ENCODE data around the gene OTUB2.

The OTUB2 gene

DNA sequence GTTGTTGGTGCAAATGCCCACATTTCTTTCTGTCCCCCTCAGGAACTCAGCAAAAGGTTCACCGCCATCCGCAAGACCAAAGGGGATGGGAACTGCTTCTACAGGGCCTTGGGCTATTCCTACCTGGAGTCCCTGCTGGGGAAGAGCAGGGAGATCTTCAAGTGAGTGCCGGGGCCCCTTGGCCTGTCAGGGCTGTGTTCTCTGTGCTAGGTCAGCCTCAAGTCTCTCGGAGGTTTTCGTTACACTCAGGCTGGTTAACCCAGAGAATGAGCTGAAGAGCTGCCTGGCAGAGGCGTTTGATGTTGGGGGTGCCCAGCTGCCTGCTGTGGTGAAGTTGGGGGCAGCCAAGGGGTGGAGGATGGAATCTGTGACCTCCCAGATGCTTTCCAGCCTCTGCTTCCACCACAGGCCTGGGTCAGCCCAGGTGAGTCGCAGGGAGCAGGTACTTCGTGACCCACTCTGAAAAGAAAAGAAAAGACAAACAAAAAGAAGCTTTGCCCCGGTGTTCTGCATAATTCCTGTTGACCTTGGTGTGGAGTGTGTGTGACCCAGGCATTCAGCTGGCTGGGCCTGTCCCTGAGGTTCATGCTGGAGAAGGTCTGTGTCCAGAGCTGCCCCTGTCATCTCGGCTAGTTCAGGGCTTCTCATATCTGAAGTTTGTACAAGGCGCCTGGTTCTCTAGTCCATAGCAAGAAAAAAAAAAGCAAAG lies 12.9 kb downstream of the OTUB2 start:
- Histone ChIP-seq H3K4me1 (ENCODE audit: control insufficient read depth in 2 of 2, insufficient read depth in 2 of 2, low read length in 2 of 2) (no peaks in the 10 kb centered on the region), H3K27me3 (ENCODE audit: control insufficient read depth in 2 of 2, insufficient read depth in 2 of 2, low read length in 2 of 2) (no peaks in the 10 kb centered on the region), H3K9me3 (ENCODE audit: control insufficient read depth in 2 of 2, low read length in 2 of 2) (no peaks in the 10 kb centered on the region), H3K27ac (ENCODE audit: low read depth in 2 of 2, low read length in 2 of 2) (no peak overlapping the region), H3K4me3 (ENCODE audit: low read length in 2 of 2) (no peak overlapping the region), H3K9ac (ENCODE audit: low read depth in 1 of 2, low read length in 2 of 2) (no peak overlapping the region), H3K36me3 (ENCODE audit: control insufficient read depth in 2 of 2, insufficient read depth in 2 of 2, low read length in 2 of 2) (peaks cover 0 to 3% of the 10 kb centered on the region in 2 donors)

DNA sequence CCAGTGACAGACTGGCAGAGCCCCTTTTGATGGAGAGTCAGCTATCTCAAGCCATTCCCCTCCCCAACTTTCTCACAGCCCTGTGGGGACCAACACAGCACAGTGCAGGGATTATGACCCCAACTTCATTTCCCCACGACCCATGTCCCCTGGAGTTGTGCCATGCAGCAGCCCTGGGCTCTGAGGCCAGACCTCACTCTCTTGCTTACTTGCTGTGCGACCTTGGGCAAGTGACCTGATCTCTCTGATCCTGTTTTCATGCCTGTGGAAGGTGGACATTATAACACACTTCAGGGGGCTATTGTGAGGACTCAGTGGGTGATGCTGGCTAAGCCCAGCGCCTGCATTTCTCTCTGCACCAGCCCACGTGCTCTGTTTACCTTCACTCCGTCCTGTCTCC lies 14.1 kb downstream of the OTUB2 start:
- Histone ChIP-seq H3K4me3 (ENCODE audit: low read length in 2 of 2) (no peak overlapping the region), H3K9ac (ENCODE audit: low read depth in 1 of 2, low read length in 2 of 2) (no peak overlapping the region), H3K27me3 (ENCODE audit: control insufficient read depth in 2 of 2, insufficient read depth in 2 of 2, low read length in 2 of 2) (no peaks in the 10 kb centered on the region), H3K36me3 (ENCODE audit: control insufficient read depth in 2 of 2, insufficient read depth in 2 of 2, low read length in 2 of 2) (peaks cover 5 to 12% of the 10 kb centered on the region in 2 donors), H3K9me3 (ENCODE audit: control insufficient read depth in 2 of 2, low read length in 2 of 2) (no peaks in the 10 kb centered on the region), H3K27ac (ENCODE audit: low read depth in 2 of 2, low read length in 2 of 2) (no peak overlapping the region), H3K4me1 (ENCODE audit: control insufficient read depth in 2 of 2, insufficient read depth in 2 of 2, low read length in 2 of 2) (no peaks in the 10 kb centered on the region)

DNA sequence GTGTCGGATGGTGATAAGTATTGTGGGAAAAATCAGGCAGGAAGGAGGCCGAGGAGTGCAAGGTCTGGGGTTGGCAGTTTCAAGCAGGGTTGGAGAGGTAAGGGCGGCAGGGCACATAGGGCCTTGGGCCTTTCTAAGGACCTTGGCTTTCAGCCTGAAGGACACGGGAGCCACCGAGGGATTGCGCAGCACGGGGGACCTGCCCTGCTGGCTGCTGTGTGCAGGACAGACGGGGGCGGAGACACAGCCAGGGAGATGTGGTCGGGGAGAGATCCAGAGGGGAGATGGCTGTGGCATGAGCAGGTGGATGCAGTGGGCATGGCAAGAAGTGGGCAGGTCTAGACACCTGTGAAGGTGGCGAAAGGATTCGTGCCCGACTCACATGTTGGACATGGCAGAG lies 14.7 kb downstream of the OTUB2 start:
- Histone ChIP-seq H3K9ac (ENCODE audit: low read depth in 1 of 2, low read length in 2 of 2) (no peak overlapping the region), H3K4me1 (ENCODE audit: control insufficient read depth in 2 of 2, insufficient read depth in 2 of 2, low read length in 2 of 2) (no peaks in the 10 kb centered on the region), H3K9me3 (ENCODE audit: control insufficient read depth in 2 of 2, low read length in 2 of 2) (no peaks in the 10 kb centered on the region), H3K27ac (ENCODE audit: low read depth in 2 of 2, low read length in 2 of 2) (no peak overlapping the region), H3K4me3 (ENCODE audit: low read length in 2 of 2) (no peak overlapping the region), H3K27me3 (ENCODE audit: control insufficient read depth in 2 of 2, insufficient read depth in 2 of 2, low read length in 2 of 2) (no peaks in the 10 kb centered on the region), H3K36me3 (ENCODE audit: control insufficient read depth in 2 of 2, insufficient read depth in 2 of 2, low read length in 2 of 2) (peaks cover 11 to 18% of the 10 kb centered on the region in 2 donors)

DNA sequence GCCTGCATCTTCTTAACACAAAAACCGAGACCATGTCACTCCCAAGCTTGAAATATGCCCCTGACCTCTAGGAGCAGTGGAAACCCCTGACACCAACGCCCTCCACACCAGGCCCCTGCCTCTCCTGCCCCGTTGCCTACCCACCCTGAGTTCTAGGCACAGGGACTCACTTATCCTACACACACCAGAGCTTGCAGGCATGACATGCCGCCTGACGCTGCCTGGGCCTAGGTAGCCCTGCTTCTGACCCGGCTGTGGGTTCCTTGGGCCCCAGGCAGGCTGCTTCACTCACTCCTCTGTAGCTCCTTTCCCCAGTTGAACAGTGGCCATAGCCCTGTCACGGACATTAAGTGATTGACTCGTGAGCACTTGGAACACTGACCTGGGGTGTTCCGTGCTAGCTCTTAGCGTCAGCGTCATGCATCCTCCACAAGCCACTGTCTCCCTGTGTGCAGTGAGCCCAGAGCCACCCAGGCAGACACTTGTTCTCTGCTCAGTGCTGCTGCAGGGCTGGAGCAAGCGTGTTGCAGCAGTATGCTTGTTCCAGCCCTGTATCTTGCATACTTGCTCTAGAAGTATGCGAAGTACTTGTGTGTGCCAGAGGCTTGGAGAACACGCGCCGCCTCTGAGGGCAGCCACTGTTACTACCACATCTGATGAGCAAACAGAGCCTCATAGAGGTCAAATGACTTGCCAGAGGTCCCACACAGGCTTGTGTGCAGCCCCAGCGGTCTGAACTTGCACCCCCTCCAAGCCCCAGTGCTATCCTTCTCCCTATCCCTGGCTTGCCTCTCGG lies 15.6 kb downstream of the OTUB2 start:
- Histone ChIP-seq H3K9ac (ENCODE audit: low read depth in 1 of 2, low read length in 2 of 2) (no peak overlapping the region), H3K27me3 (ENCODE audit: control insufficient read depth in 2 of 2, insufficient read depth in 2 of 2, low read length in 2 of 2) (no peaks in the 10 kb centered on the region), H3K4me1 (ENCODE audit: control insufficient read depth in 2 of 2, insufficient read depth in 2 of 2, low read length in 2 of 2) (no peaks in the 10 kb centered on the region), H3K36me3 (ENCODE audit: control insufficient read depth in 2 of 2, insufficient read depth in 2 of 2, low read length in 2 of 2) (peaks cover 17 to 23% of the 10 kb centered on the region in 2 donors), H3K9me3 (ENCODE audit: control insufficient read depth in 2 of 2, low read length in 2 of 2) (no peaks in the 10 kb centered on the region), H3K4me3 (ENCODE audit: low read length in 2 of 2) (no peak overlapping the region), H3K27ac (ENCODE audit: low read depth in 2 of 2, low read length in 2 of 2) (no peak overlapping the region)

DNA sequence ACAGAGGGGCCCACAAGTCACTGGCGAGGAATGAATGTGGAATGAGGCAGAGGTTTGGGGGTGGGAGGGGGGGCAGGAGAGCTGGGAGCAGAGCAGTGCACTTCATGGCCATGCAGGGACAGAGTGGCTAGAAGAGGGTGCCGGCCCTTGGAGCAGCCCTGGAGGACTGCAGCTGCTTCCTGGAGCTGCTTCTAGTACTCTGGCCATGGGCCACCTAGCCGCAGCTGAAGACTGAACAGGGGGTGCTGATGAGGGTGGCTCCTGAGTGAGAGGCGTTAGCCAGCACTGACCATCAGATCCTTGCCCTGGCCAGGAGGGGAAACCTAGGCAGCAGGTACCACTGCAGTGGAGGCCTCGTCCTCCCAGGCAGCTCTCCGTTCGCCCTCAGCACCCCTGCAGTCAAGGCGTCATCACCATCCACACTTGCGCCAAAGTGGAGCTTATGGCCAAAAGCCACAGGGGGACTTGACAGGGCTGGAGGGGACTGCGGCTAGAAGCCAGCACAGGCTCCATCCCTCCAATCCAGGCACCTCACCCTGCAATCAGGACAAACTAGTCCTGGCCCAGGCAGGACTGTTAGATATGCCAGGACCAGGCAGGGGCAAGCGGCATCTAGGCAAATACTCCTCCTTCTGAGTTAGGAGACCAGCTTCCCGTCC lies 16.4 kb downstream of the OTUB2 start:
- Histone ChIP-seq H3K9ac (ENCODE audit: low read depth in 1 of 2, low read length in 2 of 2) (no peak overlapping the region), H3K27ac (ENCODE audit: low read depth in 2 of 2, low read length in 2 of 2) (no peak overlapping the region), H3K4me3 (ENCODE audit: low read length in 2 of 2) (no peak overlapping the region)

DNA sequence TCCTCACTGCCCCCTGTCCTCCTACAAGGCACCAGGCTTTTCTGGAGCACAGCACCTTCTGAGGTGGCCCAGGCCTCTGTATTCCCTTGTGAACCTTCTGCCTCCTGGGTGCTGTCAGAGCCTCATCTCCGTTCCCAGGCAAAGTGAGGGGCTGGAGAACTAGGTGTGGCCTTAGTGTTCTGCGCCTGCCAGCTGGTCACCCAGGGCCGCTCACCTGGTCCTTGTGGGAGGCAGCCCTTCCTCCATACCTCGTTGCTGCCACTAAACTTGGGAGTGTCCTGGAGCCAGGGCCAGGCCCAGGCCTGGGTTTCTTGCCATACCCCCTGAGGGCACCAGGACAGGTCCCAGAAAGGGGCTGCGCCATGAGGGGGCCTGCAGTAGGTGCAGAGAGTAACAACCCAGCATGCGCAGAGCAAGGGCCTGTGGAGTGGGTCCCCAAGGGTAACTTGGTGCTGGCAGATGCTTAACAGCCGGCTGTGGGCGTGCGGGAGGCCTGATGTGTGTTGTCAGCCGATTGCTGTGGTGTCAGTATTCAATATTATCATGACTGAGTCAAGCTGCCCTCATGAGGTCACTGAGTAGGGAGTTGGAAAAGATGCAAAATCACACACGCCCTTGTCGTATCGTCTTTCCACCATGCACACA lies 17.1 kb downstream of the OTUB2 start:
- Histone ChIP-seq H3K9ac (ENCODE audit: low read depth in 1 of 2, low read length in 2 of 2) (no peak overlapping the region), H3K9me3 (ENCODE audit: control insufficient read depth in 2 of 2, low read length in 2 of 2) (no peaks in the 10 kb centered on the region)

More for the DNA sequence above, 16.4 kb downstream of the OTUB2 start:
- Histone ChIP-seq H3K9me3 (ENCODE audit: control insufficient read depth in 2 of 2, low read length in 2 of 2) (no peaks in the 10 kb centered on the region), H3K36me3 (ENCODE audit: control insufficient read depth in 2 of 2, insufficient read depth in 2 of 2, low read length in 2 of 2) (peaks cover 26 to 30% of the 10 kb centered on the region in 2 donors), H3K4me1 (ENCODE audit: control insufficient read depth in 2 of 2, insufficient read depth in 2 of 2, low read length in 2 of 2) (no peaks in the 10 kb centered on the region), H3K27me3 (ENCODE audit: control insufficient read depth in 2 of 2, insufficient read depth in 2 of 2, low read length in 2 of 2) (no peaks in the 10 kb centered on the region)

DNA sequence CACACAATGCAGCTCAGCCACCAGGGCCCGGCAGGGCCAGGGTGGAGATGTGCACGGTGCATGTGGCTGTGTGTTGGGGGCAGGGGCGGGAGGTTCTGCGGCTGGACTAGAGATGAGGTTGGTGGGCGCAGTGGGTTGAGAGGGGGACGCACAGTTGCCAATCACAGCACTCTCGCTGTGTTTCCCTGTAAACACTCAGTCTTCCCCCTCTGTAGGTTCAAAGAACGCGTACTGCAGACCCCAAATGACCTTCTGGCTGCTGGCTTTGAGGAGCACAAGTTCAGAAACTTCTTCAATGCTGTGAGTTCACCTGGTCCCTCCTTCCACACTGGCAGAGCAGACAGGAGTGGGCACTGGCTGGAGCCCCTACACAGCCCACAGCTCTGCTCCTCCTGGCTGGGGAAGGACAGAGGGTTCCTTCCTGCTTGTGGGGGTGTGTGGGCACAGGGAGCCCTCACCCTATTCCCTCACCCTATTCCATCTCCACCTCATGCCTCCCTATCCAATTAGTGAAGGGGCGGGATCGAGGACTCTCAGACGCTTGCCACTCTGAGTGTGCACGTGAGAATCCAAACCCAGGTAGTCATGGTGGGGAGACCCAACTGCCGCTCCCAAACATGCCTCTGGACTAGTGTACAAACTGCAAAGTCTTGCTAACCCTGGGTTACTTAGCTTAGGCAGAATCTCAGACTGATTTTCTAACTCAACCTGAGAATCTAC lies 17.8 kb downstream of the OTUB2 start:
- Histone ChIP-seq H3K4me1 (ENCODE audit: control insufficient read depth in 2 of 2, insufficient read depth in 2 of 2, low read length in 2 of 2) (no peaks in the 10 kb centered on the region), H3K36me3 (ENCODE audit: control insufficient read depth in 2 of 2, insufficient read depth in 2 of 2, low read length in 2 of 2) (peaks cover 38 to 44% of the 10 kb centered on the region in 2 donors), H3K9ac (ENCODE audit: low read depth in 1 of 2, low read length in 2 of 2) (no peak overlapping the region), H3K9me3 (ENCODE audit: control insufficient read depth in 2 of 2, low read length in 2 of 2) (no peaks in the 10 kb centered on the region), H3K27ac (ENCODE audit: low read depth in 2 of 2, low read length in 2 of 2) (no peak overlapping the region), H3K27me3 (ENCODE audit: control insufficient read depth in 2 of 2, insufficient read depth in 2 of 2, low read length in 2 of 2) (no peaks in the 10 kb centered on the region), H3K4me3 (ENCODE audit: low read length in 2 of 2) (no peak overlapping the region)

More for the DNA sequence above, 17.1 kb downstream of the OTUB2 start:
- no peak overlapping the region for H3K4me3 ChIP-seq (ENCODE audit: low read length in 2 of 2)
- H3K27ac ChIP-seq (ENCODE audit: low read depth in 2 of 2, low read length in 2 of 2): no peak overlapping the region
- no peaks in the 10 kb centered on the region for H3K27me3 ChIP-seq (ENCODE audit: control insufficient read depth in 2 of 2, insufficient read depth in 2 of 2, low read length in 2 of 2)
- H3K4me1 ChIP-seq (ENCODE audit: control insufficient read depth in 2 of 2, insufficient read depth in 2 of 2, low read length in 2 of 2): no peaks in the 10 kb centered on the region
- peaks cover 32 to 37% of the 10 kb centered on the region in 2 donors for H3K36me3 ChIP-seq (ENCODE audit: control insufficient read depth in 2 of 2, insufficient read depth in 2 of 2, low read length in 2 of 2)

DNA sequence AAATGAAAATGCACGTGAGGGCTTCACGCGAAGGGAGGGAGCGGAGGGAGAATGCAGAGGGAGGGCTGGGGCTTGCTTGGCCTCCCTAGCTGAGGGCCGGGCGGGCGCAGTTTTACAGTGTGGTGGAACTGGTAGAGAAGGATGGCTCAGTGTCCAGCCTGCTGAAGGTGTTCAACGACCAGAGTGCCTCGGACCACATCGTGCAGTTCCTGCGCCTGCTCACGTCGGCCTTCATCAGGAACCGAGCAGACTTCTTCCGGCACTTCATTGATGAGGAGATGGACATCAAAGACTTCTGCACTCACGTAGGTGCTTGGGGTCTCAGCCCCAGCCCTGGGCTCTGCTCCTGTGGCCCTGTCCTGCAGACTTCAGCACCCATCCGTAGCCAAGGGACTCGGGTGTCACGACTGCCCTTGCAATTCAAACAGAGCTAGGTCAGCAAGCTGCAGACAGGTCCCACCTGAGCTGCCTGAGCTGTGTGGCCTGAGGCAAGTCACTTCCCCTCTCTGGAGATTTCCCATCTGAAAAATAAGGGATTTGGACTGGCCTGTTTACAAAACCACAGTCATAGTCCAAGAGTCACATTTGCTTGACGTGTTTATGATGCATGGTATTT lies 18.4 kb downstream of the OTUB2 start:
- Histone ChIP-seq H3K36me3 (ENCODE audit: control insufficient read depth in 2 of 2, insufficient read depth in 2 of 2, low read length in 2 of 2) (peaks cover 43 to 50% of the 10 kb centered on the region in 2 donors), H3K4me1 (ENCODE audit: control insufficient read depth in 2 of 2, insufficient read depth in 2 of 2, low read length in 2 of 2) (no peaks in the 10 kb centered on the region)

DNA sequence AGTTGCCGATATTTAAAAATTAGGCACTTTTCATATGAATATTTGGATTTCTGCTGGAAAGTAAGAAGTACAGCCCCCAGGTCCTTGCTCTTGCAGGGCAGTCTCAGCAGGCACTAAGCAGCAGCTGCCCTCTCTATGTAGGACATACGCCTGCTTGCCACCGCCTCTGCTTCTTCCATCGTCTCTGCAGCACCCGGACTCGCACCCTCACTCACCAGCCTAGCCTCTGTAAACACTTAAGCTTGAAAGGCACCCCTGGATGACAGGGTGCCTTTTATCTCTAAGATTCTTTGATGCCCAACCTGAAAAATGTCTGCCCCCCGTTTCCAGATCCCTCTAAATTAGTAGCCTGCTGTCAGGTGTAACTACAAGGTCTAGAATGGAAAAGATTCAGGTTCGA lies 19.0 kb downstream of the OTUB2 start:
- peaks cover 48 to 56% of the 10 kb centered on the region in 2 donors for H3K36me3 ChIP-seq (ENCODE audit: control insufficient read depth in 2 of 2, insufficient read depth in 2 of 2, low read length in 2 of 2)
- H3K9ac ChIP-seq (ENCODE audit: low read depth in 1 of 2, low read length in 2 of 2): no peak overlapping the region
- no peaks in the 10 kb centered on the region for H3K4me1 ChIP-seq (ENCODE audit: control insufficient read depth in 2 of 2, insufficient read depth in 2 of 2, low read length in 2 of 2)
- no peak overlapping the region for H3K27ac ChIP-seq (ENCODE audit: low read depth in 2 of 2, low read length in 2 of 2)
- no peaks in the 10 kb centered on the region for H3K27me3 ChIP-seq (ENCODE audit: control insufficient read depth in 2 of 2, insufficient read depth in 2 of 2, low read length in 2 of 2)
- no peak overlapping the region for H3K4me3 ChIP-seq (ENCODE audit: low read length in 2 of 2)
- H3K9me3 ChIP-seq (ENCODE audit: control insufficient read depth in 2 of 2, low read length in 2 of 2): no peaks in the 10 kb centered on the region

More for the DNA sequence above, 18.4 kb downstream of the OTUB2 start:
- no peak overlapping the region for H3K9ac ChIP-seq (ENCODE audit: low read depth in 1 of 2, low read length in 2 of 2)
- no peaks in the 10 kb centered on the region for H3K9me3 ChIP-seq (ENCODE audit: control insufficient read depth in 2 of 2, low read length in 2 of 2)
- H3K27ac ChIP-seq (ENCODE audit: low read depth in 2 of 2, low read length in 2 of 2): no peak overlapping the region
- H3K27me3 ChIP-seq (ENCODE audit: control insufficient read depth in 2 of 2, insufficient read depth in 2 of 2, low read length in 2 of 2): no peaks in the 10 kb centered on the region
- H3K4me3 ChIP-seq (ENCODE audit: low read length in 2 of 2): no peak overlapping the region

Measured in mucosa of rectum (tissue), 2 donors.